Measurements from ENCODE around the gene BRCA1.

GRCh38 chr17:43014020-43014648, 111.0 kb downstream of the BRCA1 start:
- TF ChIP-seq CTCF (IDR thresholded peaks at IDR 0.05) (no peak), POLR2A (IDR thresholded peaks at IDR 0.05) (no peak)
